GM21576 (cell line): ENCODE results near the gene NUP93.

Experiments
- ATAC-seq: cut with Tn5 transposase; IDR thresholded peaks from one replicate; pipeline ENCODE4 v1.9.1; 2021; ENCODE audit warnings: mild to moderate bottlenecking, moderate library complexity; ENCODE audit not compliant: unreplicated experiment

The NUP93 gene

DNA sequence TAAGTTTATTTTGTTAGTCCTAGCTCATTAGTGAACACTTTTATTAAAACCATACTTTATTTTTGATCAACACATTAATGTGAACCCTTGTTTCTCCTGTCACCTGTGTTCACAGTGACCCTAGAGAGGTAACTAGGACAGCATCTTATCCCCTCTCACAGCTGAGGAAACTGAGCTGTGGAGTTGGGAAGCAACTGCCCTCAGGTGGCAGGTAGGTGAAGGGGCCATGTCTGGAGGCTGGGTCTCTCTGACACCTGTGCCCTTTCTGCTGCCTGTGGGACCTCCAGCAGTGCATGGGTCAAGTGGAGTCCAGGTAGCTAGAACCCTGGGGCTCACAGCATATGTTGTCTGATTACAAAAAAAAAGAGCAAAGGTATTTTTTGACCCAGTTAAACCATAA lies 112.2 kb downstream of the NUP93 start:
- no peak for ATAC-seq

DNA sequence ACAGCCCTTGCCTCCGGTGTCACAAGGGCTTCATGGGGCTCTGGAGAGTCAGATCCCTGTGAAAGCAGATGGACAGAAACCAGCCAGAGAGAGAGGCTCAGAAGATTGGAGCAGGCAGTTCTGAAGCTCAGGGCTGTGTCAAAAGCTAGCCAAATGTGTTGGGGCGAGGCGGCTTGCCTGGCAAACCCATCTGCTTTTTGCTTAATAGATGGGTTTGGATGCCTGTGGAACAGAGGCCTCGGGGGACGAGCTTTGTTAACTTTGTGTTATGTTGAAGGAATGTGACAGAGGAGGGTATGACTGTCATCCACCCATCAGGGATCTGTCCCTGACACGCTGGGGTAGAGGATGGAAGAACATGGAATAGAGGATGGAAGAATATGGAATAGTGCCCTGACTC lies 114.1 kb downstream of the NUP93 start:
- ATAC-seq: no peak

DNA sequence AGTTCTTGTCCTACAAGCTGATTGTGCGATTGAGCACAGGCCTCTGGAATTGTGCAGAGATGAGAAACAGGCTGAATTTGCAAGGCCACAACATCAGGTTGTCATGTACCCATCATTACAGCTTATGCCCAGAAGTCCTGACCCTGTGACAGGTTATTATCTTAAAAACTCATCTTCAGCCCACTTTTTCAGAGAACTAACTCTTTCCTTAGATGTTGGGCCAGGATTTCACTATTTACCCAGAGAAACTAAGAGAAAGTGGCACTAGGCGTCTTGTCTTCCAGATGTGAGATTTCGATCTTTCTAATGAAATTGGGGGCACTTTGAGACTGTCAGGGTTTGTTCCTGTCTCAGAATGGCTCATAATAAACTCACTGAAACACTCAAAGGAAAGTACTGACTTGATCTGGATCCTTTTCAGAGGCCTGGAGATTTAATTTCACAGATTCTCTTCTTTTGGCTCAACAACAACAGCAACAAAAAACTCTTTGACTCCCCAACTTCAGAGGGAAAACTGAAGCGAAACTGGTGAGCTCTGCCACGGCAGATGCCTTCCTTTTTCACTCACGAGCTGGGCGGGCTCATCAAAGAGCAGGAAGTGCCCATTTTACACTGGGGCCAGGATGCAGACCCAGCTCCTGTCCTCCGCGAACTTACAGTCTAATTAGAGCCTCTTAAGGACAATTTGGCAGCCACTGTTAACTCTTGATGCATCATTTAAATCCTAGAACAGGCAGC lies 117.4 kb downstream of the NUP93 start:
- no peak for ATAC-seq

DNA sequence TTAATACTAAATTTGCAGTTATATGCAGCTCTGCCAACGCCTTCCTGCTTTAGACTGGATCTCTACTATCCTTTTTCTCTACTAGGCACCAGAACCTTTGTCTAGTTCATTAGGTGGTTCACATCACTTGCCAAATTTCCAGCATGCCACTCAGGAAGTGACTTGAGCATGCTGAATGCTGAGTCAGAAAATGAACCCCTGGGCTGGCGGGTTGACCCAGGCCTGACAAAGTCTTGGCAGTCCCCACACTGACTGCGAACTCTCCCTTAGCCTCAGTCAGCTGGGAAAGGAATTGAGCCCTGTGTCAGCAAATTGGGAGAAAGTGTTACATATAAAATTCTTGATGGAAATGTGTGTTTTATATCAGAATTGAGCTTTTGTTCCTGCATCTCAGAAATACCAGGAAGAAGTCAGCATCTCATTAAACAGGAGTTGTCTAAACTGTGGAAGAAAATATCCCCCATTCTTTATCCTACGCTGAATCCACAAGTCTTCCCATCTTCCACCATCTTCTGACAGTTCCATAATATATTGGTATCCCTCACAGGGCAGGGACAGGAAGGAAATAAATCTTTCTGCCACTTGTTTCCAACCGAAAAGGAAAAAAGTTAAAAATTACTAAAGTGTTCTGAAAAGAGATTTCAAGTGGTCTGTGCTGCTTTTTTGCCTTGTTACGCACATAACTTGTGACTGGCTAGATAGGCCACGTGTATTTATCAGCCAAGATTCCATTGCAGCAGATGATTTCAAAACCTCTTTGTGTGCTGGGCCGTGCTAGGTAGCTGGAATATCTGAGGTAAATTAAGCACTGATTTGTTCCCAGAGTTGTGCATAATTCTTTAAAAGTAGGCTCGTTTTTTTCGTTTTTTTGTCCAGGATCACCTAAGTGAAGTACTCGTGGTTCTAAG lies 118.4 kb downstream of the NUP93 start:
- ATAC-seq: no peak

DNA sequence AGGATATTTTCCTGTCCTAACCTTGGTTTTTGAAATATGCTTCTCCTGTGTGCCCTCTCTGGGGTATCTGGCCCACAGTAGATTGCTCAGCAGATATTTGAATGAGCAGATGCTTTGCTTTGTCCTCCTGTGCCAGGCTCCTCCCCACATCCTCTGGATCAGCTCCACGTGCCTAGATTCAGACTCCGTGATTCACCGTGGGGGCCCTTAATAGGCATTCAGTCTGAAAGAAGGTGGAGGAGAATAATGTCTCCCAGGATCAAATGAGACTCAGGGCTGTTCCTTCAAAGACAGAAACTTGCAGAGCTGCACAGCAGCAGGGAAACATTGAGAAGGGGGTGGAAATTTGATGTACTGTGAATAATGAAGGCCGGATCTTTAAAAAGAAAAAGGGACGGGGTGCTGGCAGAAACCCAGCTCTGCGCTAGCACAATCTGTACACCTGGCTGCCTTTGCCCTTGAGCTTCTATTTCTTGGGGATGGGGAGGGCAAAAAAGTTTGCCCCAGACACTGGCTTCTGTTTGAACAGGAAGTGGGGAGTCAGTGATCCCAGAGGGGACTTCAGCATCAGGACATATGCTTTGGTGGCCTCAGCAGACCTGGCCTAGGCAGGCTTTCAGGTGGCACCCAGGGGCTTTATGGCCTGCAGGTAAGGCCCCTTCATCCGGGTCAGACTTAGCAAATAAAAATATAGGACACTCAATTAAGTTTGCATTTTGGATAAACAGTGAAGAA lies 119.2 kb downstream of the NUP93 start:
- ATAC-seq: no peak

DNA sequence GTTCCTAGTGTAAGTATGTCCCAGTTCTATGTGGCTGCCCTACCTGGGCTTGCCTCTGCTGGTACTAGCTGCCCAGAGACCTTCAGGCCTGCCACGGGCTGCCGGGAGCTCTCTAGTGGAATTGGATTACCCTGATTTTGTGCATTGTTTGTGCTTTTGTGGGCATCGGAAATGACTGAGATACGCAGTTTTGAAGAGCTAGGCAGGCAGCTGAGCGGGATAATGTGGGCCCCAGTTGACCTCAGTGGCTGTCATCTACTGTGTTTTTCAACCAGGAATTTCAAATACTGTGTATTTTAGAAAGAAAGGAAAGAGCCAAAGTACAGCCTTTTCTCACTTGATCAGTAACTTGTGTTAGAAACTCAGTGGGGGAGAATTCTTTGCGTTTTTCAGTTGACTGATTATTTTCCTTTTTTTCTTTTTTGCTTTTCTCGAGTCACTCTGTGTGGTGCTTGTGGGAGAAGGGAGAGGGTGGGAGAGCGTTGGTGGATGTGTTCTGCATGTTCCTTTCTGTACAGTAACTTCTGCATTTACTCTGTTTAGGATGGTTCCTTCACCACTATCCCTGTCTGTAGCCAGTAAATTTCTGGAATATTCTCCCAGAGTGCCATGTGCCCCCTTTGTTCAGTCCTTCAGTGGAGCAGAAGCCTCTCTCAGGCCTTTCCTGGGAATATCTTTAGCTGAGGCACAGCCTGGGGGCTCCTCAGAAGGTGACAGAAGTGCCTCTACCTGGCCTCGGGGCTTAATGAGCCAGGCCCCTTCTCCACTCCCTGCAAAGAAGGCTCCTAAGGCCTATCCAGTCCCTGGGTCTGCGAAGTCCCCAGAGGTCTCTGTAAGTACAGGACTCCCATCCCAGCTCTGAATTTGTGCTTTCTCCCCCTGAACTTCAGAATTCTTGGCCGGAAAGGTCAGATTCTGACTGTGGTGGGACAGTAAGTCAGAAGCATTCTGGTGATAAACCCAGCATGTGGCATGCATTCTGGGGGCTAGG lies 120.1 kb downstream of the NUP93 start:
- no peak for ATAC-seq

DNA sequence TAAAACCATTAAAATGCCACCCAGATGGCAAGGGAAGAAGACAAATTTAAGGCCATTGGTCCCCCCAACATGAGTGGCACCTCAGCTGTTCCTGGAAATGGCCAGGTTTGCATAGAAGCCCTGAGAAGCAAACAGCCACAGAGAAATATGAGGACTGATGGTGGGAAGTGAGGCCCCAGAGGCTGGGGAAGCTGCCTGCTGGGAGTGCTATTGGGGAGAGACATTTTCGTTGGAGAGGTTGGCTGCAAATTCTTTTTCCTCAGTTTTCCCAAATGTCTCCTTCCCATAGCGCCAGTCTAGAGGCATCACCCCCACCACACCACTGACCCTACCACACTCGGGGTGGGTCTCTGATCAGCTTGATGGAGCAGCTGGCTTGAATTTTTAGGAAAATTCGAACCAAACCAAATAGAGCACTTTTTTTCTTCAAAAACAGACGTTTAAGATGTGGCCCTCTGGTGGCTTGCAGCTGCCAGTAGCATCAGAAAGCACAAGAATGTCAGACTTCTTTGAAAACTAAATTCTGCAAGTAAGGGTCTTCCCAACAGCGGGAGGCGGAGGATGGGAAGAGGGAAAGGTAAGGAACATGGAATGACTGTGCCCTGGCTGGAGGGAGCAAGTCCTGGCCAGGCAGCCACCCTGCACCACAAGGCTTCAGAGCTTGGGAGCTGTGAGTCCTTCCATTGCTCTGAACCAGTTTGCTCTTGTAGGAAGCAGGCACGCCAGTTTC lies 121.9 kb downstream of the NUP93 start:
- no peak for ATAC-seq

DNA sequence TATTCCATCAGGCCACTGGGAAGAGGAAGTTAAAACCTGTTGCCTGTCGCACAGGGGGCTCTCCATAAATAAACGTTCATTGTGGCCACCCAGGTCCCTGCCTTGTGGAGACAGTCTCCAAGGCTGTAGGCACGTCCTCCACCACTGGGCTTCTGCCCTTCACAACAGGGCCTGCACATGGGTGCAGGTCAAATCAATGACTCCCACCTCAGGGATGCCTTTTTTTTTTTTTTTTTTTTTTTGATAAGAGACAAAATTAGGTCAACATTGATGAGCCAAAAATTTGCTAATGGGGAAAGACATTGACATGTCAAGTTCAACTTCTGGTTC lies 122.4 kb downstream of the NUP93 start:
- ATAC-seq: no peak

DNA sequence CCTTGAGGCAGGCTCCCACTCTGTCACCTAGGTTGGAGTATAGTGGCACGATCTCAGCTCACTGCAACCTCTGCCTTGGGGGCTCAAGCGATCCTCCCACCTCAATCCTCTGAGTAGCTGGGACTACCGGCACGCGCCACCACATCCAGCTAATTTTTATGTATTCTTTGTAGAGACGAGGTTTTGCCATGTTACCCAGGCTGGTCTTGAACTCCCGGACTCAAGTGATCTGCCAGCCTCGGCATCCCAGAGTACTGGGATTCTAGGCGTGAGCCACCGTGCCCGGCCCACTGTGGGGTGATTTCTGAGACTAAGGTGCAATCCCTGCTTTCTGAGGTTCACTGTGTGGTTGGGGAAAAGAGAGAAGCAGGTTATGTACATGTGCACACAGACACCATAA lies 123.0 kb downstream of the NUP93 start:
- no peak for ATAC-seq

DNA sequence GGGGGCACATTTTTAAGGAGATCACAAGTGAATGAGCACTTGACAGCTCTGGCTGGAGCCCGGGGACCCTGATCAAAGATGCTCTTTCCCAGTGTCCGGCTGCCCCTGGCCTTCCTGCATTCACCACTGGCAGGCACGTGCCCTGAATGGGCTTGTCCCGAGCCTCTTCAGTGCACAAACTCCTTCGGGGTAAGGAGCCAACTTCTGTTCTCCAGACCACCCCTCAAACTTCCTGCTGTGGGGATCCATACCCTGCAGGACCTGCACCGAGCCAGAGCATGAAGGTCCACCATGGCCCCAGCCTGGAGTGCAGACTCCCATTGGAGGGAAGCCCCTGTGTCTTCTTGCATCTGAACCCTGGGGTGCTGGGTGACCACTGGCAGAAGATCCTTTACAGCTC lies 125.3 kb downstream of the NUP93 start:
- no peak for ATAC-seq

DNA sequence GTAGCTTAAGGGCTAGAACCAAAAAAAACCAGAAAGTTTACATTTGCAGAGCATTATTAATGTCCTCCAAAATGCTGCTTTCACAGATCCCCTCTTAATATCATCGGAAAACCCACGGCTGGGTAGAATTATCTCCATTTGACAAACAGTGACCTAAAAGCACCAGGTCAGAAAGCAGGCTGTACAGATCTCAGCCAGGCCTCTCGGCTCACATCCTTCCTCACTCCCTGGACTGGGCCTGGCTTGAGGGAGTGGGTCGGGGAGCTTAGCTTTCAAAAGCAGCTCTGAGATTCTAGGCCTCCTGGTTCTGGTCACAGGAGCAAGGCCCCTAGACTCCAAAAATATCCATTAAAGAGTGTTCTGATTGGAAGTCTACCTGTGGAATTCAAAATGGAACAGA lies 126.0 kb downstream of the NUP93 start:
- ATAC-seq: no peak

DNA sequence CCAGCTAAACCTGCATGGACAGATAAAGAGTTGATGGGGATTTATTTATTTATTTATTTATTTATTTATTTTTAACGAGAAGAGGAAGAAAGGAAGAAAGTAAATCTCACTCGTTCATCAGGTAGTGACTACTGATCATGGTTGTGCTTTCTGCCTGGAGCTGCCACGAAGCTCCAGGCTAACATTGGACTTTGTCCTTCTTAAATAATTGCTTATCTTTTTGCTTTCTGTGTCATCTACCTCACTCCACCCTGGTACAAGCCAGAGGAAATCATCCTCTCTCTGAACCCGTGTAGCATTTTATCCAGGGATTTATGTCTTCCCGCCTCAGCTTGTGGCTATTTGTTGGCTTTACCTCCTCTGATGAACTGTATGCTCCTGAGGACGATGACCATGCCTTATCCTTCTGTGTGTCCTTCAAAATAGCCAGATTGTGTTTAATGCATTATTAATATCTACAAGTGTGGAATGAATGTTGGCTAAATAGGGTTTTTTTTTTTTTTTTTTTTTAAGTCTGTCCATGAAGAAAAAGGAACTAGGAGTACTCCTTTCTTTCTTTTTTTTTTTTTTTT lies 127.0 kb downstream of the NUP93 start:
- ATAC-seq: no peak

DNA sequence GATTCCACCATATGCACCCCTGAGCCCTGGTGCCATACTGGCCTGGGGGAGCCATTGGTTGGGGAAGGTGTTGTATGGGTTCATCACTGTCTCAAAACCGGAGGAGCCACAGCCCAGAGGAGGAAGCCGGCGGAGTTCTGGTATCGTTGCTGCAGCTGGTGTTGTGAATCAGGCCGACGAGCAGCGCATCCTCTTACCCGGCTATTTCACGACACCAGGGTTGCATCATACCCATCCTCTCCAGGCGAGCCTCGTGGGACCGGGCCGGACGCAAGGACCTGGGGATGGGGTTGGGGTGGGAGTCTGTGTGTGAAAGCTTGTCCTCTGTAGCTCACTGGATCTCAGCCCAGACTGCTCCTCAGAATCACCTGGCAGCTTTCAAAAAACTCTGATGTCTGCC lies 128.4 kb downstream of the NUP93 start:
- no peak for ATAC-seq

DNA sequence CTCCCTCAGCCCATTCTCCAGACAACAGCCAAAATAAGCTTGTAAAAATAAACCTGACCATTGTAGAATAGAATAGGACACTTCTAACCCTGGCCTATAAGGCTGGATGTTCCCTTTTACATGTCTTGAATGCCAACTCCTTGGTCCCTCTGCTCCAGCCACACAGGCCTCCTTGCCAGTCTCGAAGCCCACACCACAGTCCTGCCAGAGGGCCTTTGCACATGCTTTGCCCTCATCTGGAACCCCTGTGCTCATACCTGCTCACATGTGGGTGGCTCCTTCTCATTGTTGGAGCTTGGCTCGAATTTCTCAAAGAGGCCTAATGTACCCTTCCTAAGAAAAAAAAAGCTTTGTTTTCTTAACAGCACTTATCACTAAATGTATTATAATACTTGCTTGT lies 129.7 kb downstream of the NUP93 start:
- no peak for ATAC-seq

DNA sequence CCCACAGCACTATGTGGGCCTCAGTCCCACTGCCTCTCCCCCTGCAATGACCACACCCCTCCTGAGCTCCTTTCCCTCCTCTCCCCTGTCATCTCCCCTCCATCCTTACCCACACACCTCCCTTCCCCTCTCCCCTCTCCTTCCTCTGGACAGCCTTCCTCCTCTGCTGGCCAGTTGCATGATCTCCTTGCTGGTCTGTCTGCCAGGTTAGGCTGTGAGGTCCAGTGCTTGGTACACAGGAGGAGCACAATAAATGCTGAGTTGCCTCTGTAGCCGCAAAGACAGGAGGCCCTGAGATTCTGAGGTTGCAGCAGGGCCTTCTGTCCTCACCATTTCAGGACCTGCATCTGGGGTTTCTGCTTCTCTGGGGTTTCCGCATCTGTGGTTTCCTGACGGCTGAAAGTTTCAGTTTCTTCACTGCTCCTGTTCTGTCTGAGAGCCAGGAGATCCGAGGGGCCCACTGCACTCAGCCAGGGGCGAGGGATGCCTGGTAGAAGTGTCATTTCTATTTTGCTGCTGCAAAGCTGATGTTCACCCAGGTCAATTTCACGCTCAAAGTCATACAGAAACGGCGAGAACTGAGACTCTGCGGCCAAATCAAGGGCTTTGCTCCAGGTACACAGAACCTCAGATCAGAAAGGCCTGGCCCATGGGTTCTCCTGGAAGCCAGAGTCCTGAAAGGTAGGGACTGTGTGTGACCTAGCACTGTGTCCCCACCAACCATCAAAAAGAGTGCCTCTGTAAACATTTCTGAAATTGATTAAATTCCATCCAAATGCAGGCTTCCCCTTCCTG lies 130.5 kb downstream of the NUP93 start:
- ATAC-seq: peak; percentile 75

DNA sequence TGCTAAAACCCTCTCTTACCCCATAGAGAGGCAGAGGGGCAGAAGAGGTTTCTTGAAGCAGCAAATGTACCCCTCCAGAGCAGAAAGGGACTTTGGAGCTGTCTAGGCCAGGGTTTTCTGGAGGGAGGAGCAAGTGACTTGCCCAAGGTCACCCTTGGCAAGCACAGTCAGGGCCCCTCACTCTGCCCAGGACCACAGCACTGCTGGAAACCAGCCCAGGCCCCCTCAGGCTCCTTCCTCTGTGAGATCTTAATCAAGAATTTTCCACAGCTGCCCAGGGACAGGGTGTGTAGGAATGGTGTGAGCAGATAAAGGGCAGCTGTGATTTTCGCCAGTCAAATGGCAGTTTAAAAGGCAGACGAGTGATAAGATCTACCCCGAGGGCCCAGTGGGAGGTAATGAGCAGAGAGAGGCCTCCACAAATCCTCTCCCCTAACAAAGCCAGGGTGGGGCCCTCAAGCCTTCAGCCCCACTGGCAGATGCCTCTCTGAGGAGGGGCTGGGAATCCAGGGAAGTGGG lies 131.2 kb downstream of the NUP93 start:
- no peak for ATAC-seq

DNA sequence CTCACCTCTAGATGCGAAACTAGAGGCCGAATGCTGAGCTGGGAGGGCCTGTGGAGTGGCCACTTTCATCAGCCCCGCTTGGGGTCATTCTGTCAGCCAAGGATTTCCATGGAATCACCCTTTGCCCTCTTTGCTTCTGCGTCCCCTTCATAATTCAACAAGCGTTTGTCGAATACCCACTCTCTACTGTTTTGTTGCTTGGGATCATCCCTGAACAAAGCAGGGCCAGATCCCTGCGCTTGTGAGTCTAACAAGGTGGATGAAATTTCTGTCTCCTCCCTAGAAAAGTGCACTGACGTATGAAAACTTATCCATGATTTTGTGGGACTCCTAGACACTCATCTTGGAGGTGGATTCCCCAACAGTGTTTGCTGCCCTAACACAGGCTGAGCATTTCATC lies 131.8 kb downstream of the NUP93 start:
- ATAC-seq: no peak

DNA sequence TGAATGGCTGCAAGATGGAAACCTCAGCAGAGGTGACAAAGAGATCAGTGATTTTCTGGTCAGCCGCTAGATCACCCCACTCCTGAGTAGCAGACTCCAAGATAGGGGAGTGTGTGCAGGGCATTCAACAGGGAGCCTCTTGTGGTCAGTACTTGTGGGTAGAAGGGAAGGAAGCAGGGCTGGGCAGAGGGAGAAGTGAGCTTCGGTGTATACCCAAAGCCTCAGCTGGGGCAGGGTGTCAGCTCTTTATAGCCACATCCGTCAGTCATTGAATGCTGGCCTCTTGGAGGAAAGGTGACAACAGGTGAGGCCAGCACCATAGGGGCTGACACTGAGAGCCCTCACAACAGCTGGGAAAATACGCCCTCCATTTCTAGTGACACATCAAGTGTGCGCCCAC lies 132.8 kb downstream of the NUP93 start:
- no peak for ATAC-seq

DNA sequence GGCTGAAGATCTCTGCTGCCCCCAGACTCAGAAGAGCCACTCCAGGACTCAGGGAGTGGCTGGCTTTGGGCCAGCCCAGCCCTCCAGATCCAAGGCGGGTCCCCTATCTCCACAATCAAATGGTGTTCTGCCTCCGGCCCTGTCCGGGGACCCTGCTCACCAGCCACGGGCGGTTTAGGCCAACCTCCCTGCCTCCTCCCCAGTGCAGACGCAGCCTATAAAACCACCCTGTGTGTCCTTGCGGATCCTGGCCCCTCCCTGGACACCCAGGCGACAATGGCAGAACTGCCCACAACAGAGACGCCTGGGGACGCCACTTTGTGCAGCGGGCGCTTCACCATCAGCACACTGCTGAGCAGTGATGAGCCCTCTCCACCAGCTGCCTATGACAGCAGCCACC lies 135.0 kb downstream of the NUP93 start, which contains the start of gene SLC12A3:
SLC12A3 (plus strand) TSS at position 248 of the 400 bp plus-strand sequence; CDS start at position 277, 29 bp downstream.
- no peak for ATAC-seq
